GM12865 (cell line): ENCODE data around the gene NRG4.
"Not testable (repeated sequence)": the region's sequence is repeated elsewhere in the genome, so short reads cannot be mapped to it uniquely, and the experiment has no call there.

Experiments
- DNase-seq: peaks from one replicate; pipeline ENCODE4 v3.0.0; 2010; ENCODE audit warnings: low read depth
- H3K4me3 ChIP-seq: 2 replicates; pipeline ENCODE4 v1.5.1; 2011; ENCODE audit warnings: mild to moderate bottlenecking, low read depth, low read length, control low read depth
- TF ChIP-seq, protein P1 (sequence below): IDR thresholded peaks from 2 replicates; pipeline ENCODE4 v1.5.1; 2011; ENCODE audit warnings: low read length, control low read depth, low read depth, inconsistent platforms; ENCODE audit not compliant: insufficient read depth; ENCODE audit errors: missing control alignments

The NRG4 gene

DNA sequence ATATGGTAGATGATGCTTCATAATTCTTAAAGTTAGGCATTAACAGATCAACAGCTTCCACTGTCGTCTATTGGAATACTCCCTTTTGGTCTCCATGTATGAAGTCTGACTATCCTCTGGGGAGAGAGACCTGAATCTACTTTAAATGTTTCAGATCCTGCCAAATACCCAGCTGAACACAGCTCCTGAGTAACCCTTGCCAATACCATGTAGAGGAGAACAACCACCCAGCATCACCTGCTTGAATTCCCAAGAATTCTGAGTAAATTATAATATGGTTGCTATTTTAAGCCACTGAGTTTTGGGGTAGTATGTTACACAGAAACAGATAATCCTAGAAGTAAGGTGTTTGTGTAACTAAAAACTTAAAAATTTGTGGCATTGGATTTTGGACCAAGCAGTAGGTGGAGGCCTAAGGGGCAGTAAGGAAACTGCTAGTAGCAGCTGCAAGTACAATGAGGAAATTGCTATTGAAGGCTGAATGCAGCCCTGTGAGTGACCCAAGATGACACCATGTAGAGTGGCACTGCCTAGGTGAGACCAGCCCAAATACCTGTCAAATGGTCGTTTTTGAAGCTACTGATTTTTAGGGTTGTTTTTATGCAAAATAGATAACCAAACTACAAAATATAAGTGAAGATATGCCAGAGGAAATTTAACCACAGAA lies 30.9 kb downstream of the NRG4 start:
- TF ChIP-seq, protein P1, sequence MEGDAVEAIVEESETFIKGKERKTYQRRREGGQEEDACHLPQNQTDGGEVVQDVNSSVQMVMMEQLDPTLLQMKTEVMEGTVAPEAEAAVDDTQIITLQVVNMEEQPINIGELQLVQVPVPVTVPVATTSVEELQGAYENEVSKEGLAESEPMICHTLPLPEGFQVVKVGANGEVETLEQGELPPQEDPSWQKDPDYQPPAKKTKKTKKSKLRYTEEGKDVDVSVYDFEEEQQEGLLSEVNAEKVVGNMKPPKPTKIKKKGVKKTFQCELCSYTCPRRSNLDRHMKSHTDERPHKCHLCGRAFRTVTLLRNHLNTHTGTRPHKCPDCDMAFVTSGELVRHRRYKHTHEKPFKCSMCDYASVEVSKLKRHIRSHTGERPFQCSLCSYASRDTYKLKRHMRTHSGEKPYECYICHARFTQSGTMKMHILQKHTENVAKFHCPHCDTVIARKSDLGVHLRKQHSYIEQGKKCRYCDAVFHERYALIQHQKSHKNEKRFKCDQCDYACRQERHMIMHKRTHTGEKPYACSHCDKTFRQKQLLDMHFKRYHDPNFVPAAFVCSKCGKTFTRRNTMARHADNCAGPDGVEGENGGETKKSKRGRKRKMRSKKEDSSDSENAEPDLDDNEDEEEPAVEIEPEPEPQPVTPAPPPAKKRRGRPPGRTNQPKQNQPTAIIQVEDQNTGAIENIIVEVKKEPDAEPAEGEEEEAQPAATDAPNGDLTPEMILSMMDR: no peak
- no peak for DNase-seq
- no peak overlapping the region for H3K4me3 ChIP-seq

DNA sequence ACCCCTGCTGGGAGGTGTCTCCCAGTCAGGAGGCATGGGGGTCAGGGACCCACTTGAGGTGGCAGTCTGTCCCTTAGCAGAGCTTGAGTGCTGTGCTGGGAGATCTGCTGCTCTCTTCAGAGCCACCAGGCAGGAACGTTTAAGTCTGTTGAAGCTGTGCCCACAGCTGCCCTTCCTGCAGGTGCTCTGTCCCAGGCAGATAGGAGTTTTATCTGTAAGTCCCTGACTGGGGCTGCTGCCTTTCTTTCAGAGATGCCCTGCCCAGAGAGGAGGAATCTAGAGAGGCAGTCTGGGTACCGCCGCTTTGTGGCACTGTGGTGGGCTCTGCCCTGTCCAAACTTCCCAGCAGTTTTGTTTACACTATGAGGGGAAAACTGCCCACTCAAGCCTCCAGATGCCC lies 35.5 kb downstream of the NRG4 start:
- DNase-seq, H3K4me3 ChIP-seq: not testable (repeated sequence)

DNA sequence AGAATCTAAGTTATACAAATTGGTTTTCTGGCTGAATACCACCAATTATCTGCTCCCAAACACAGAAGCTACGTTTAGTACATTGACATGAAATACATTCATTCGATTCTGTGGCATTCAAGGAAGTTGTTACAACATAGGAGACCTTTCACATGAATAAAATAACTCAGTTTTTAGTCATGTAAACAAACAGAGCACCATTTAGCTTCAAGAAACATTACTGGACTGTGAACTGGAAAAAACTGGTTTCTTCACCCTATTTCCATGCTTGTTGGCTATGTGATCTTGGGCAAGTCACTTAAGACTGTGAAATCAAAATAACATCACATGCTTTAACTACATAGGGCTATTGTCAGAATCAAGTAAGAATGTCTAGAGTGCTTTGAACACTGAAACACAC lies 46.2 kb downstream of the NRG4 start:
- no peak overlapping the region for H3K4me3 ChIP-seq
- no peak for DNase-seq
- TF ChIP-seq, protein P1: no peak

DNA sequence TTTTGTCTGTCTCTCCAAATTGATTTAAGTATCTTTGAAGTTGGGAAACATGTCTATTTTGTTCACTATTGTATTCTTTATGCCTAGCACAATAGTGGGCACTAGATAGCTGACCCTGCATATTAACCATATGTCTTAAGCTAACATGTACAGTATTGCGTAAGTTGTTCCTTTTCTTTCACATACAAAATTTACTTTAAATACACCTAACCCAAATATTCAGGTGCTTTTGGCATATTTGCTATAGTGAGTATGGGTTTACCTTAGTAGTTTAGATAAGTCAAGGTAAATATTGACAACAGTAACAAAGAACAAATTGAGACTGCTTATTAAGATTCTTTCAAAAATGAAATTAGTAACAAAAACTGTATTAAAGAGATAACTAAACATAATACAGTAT lies 50.9 kb downstream of the NRG4 start:
- TF ChIP-seq, protein P1: no peak
- no peak overlapping the region for H3K4me3 ChIP-seq
- no peak for DNase-seq

DNA sequence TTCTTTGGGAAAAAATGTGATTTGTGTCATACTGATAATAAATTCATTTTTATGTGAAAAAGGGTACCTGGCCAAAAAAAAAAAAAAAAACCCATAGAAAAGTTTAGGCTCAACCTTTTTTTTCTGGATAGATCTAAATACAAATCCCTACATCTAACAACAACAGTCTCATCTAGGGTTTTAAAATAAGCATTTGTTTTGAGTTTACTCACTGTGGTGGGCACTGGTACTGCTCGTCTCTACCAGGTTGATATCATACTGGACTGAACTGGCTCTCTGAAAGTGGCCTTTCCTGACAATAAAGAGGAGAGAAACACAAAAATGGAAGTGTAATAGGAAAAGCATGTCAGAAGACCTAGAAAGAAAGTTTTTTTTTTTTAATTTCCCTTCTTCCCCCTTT lies 56.5 kb downstream of the NRG4 start:
- H3K4me3 ChIP-seq: no peak overlapping the region
- TF ChIP-seq, protein P1: no peak
- no peak for DNase-seq

DNA sequence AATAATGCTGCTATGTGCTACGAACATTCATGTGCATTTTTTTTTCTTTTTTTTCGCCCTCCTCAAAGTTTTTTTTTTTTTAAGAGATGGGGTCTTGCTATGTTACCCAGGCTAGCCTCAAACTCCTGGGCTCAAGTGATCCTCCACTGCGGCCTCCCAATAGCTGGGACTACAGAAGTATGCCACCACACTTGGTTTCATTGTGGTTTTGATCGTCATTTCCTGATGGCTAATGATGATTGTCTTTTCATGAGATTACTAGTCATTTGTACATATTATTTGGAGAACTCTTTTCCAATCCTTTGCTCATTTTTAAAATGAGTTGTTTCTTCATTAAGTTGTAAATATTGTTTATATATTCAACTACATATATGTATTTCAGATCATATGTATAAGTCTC lies 59.7 kb downstream of the NRG4 start:
- H3K4me3 ChIP-seq: no peak overlapping the region
- DNase-seq: no peak
- TF ChIP-seq, protein P1: no peak

DNA sequence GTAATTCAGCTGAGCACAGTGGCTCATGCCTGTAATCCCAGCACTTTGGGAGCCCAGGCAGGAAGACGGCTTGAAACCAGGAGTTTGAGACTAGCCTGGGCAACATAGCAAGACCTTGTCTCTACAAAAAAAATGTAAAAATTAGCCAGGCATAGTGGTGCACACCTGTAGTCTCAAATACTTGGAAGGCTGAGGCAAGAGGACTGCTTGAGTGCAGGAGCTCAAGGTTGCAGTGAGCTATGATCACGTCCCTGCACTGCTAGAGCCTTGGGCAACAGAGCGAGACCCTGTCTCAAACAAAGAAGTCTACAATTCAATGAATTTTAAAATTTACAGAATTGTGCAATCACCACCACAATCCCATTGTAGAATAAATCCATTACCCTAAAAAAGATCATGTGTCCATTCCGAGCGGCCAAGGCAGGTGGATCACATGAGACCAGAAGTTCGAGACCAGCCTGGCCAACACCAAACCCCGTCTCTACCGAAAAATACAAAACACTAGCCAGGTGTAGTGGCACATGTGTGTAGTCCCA lies 63.4 kb downstream of the NRG4 start:
- no peak overlapping the region for H3K4me3 ChIP-seq
- DNase-seq: no peak
- TF ChIP-seq, protein P1: no peak
